22Rv1 (cell line): ENCODE data around the gene HPSE2.

Experiments used
- H3K27ac ChIP-seq: fragments of 450-650 bp; 2 replicates; pipeline ENCODE4 v1.5.1; 2017
- ZFX ChIP-seq: fragments of 450-650 bp; IDR thresholded peaks from 2 replicates; pipeline ENCODE4 v1.6.1; 2017; ENCODE audit warnings: antibody characterized with exemption, borderline replicate concordance
- TF ChIP-seq, protein P1 (sequence below): fragments of 450-650 bp; IDR thresholded peaks from 2 replicates; pipeline ENCODE4 v1.5.1; 2017; ENCODE audit warnings: mild to moderate bottlenecking

Gene HPSE2

DNA sequence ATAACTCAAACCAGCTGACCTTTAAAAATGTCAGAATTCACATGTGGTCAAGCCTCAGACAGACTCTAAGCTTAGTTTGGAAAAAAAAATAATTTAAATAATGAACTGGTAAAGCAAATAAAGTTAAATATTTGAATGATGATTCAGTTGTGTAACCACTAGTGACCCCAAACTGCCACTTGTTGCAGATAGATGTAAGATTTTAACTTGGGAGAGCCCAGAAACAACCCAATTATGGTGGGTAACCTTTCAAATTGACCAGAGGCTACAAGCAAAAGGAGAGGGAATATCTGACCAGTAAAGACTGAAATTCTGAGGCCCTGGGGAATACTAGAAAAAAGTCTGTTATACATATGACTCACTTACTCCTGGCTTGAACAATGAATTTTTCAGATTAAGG lies 268.1 kb downstream of the HPSE2 start:
- TF ChIP-seq, protein P1, sequence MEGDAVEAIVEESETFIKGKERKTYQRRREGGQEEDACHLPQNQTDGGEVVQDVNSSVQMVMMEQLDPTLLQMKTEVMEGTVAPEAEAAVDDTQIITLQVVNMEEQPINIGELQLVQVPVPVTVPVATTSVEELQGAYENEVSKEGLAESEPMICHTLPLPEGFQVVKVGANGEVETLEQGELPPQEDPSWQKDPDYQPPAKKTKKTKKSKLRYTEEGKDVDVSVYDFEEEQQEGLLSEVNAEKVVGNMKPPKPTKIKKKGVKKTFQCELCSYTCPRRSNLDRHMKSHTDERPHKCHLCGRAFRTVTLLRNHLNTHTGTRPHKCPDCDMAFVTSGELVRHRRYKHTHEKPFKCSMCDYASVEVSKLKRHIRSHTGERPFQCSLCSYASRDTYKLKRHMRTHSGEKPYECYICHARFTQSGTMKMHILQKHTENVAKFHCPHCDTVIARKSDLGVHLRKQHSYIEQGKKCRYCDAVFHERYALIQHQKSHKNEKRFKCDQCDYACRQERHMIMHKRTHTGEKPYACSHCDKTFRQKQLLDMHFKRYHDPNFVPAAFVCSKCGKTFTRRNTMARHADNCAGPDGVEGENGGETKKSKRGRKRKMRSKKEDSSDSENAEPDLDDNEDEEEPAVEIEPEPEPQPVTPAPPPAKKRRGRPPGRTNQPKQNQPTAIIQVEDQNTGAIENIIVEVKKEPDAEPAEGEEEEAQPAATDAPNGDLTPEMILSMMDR: no peak
- TF ChIP-seq ZFX: no peak
- H3K27ac ChIP-seq: no peak overlapping the region

DNA sequence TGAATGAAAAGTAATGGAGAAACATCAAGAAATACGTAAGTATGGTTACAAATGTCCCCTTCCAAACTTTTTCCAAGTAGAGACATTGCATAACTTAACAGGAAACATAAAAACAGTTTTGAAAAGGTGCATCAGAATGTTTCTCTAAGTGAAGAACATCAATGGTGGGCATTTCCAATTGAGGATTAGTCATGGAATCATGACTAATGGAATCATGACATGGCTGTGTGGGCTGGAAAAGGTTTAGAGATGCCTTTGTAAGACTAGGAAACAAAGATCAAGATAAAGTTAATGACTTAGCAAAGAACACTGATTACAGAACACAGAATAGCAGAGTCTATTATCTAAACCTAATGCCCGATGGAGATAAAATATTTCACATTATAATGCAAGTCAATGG lies 272.0 kb downstream of the HPSE2 start:
- TF ChIP-seq ZFX: no peak
- TF ChIP-seq, protein P1: no peak
- H3K27ac ChIP-seq: no peak overlapping the region

DNA sequence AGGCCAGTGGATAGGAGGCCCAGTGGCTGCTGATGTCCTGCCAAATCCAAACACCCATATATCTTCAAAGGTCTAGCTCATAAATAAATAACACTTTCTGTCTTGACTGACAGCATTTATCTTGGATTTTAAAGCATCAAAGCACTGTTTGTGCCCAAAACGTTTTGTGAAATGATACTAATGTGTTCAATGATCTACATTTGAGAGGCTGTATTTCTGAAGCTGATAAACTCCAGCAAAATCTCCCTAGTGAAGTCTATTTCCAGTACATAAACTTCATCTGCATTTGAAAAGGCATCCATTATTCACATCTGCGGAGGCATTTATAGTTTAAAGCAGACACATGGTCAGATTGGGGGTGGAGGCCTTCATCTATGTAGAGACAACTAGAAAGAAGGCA lies 276.3 kb downstream of the HPSE2 start:
- no peak overlapping the region for H3K27ac ChIP-seq
- no peak for TF ChIP-seq ZFX
- TF ChIP-seq, protein P1: no peak

DNA sequence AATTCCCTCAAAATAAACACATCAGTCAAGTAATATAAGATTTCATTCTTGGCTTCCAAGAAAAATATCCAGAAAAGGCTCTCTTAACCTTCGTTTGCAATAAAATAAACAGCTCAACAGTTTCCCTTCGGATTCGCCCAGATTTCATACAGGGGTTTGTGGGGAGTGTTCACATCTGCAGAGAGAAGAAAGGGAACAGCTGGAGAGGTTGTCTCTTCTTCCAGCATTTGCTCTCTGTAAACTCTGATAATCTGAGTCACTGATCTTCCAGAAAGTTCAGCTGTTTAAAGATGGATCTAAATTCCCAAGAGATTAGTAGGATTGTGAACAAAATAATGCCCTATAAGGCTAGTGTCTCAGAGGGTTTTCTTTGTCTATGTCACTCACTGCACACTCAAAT lies 277.9 kb downstream of the HPSE2 start:
- no peak for TF ChIP-seq ZFX
- TF ChIP-seq, protein P1: no peak
- no peak overlapping the region for H3K27ac ChIP-seq

DNA sequence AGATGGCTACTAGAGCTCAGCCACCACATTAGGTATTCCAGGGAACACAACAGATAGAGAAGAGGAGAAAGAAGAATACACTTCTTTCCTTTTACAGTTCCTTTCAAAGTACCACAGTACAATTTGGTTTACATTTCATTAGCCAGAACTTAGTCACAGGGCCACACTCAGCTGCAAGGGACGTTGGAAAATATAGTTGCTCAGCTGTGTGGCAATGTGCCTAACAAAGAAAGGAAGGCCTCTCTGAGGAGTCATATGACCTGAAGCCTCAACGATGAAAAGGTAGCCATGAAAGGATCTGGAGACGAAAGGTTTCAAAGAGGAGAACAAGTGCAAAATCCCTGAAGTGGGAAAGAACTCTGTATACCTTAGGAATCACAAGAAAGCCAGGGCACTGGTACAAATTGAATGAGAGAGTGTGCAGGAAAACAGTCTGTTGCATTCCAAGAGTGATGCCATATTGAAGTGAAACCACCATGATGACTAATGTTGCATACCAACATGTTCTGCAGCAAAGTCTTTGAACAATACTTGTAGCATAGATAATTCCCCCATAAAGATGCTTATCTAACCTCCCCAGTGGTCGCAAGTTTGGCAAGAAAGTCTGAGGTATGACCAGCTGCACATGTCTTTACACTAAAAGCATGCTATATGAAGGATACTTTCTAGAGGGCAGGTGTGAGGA lies 278.9 kb downstream of the HPSE2 start:
- H3K27ac ChIP-seq: no peak overlapping the region

DNA sequence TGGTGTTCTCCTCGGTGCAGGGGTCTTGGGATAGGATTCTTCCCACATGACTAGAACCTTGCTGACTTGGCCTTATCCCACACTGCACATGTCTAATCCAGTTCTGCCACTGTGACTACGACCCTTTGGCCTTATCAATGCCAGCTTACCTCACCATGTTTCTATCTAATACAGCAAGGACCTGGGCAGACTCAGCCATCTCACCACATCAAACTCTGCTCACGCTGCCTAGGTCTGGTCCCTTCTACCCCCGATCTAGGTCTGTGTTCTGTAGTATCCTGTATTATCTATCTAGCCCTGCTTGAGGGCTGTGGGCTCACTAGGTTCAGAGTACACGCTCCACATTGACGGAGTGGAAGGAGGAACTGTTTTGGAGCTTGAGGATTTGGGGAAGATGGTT lies 282.4 kb downstream of the HPSE2 start:
- TF ChIP-seq ZFX: no peak
- TF ChIP-seq, protein P1: no peak
- H3K27ac ChIP-seq: no peak overlapping the region

More for the DNA sequence above, 278.9 kb downstream of the HPSE2 start:
- TF ChIP-seq, protein P1: no peak
- no peak for TF ChIP-seq ZFX

DNA sequence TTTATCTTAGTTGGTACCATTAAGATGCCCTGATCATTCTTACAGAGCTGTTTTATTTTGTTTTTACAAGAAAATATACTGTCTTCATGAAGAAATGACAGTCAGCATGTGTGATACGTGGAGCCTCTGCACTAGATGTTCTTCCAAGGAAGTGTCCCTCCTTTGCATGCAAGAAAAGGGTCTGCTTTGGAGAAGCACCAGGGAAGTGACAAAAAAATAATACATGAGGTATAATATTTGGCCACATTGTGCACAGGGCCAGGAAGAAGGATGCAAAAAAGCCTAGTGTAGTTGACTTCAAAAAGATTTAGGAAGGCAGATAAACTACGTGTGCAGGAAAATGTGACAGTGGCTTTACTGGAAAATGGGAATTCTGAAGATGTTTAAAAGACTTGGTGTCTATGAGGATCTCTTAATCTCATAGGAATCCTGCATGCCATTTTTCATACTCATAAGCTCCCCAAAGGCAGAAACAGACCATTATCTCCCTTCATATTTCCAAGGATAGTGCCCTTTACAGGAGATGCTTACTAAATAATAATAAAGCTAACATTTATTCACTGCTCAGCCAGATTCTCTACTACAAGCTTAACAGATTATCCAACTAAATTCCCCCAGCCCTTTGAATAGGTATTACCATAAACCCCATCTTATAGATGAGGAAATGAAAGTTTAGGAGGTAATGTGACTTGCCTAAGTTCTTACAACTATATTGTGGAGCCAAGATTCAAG lies 284.2 kb downstream of the HPSE2 start:
- no peak for TF ChIP-seq ZFX
- TF ChIP-seq, protein P1: no peak
- H3K27ac ChIP-seq: no peak overlapping the region
